ENCODE data around the gene SARDH.
"Not testable (repeated sequence)": the region's sequence is repeated elsewhere in the genome, so short reads cannot be mapped to it uniquely, and the experiment has no call there.

SARDH gene

DNA sequence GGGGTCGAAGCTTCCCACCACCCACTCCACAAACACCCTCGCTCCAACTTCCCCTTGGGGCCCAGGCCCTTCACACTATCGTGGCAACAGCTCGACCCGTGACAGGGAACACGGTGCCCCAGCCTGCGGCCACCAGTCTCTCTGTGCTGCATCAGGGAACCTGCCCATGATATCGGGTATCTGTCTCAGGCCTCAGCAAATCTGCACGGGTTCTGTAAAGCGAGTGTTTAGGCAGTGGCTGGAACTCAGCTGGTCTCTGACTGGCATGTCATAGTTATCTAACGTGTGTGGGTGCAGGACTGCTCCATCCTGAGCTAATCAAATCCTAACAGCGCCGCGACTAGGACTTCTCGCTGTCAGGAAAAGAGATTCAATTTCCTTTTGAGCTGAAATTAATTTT, 59.1 kb downstream of the SARDH start:
- H3F3A ChIP-seq (ENCODE audit: low read depth) = no peaks in the 10 kb centered on the region
- H3K27me3 ChIP-seq (ENCODE audit: insufficient read depth, low read length, poor library complexity, severe bottlenecking) = no peaks in the 10 kb centered on the region
- TF ChIP-seq EZH2phosphoT487 (IDR thresholded peaks at IDR 0.05; ENCODE audit: borderline replicate concordance) = no peak
- TF ChIP-seq CTCF (conservative IDR thresholded peaks at IDR 0.05; ENCODE audit: low read length) = no peak

GRCh38 chr9:133677126-133678010, 60.8 kb downstream of the SARDH start:
- H3K9me3 ChIP-seq (ENCODE audit: insufficient read depth, low read depth, low read length) = no peaks in the 10 kb centered on the region
- H3K79me2 ChIP-seq (ENCODE audit: insufficient read depth, low read length) = no peaks in the 10 kb centered on the region
- H3K36me3 ChIP-seq (ENCODE audit: insufficient read depth, low read length) = no peaks in the 10 kb centered on the region
- peak overlapping the region; percentile 1 for H3K4me3 ChIP-seq (ENCODE audit: low read length, poor library complexity, severe bottlenecking)
- peaks cover 22% of the 10 kb centered on the region for H3K4me1 ChIP-seq (ENCODE audit: insufficient read depth, low read length, poor library complexity, severe bottlenecking)
- TF ChIP-seq CTCF (conservative IDR thresholded peaks at IDR 0.05; ENCODE audit: low read length) = no peak
- no peak for TF ChIP-seq EZH2phosphoT487 (IDR thresholded peaks at IDR 0.05; ENCODE audit: borderline replicate concordance)
- H3F3A ChIP-seq (ENCODE audit: low read depth) = no peaks in the 10 kb centered on the region
- no peaks in the 10 kb centered on the region for H4K20me1 ChIP-seq (ENCODE audit: insufficient read depth, low read length, poor library complexity, severe bottlenecking)
- peak overlapping the region; percentile 55 for H3K9ac ChIP-seq (ENCODE audit: low read depth, low read length, poor library complexity, severe bottlenecking)
- no peaks in the 10 kb centered on the region for H3K9me2 ChIP-seq (replicated peaks; ENCODE audit: low read depth, low read length)
- H3K4me2 ChIP-seq (ENCODE audit: low read depth, low read length, poor library complexity, severe bottlenecking) = peak overlapping the region; percentile 41
- no peak overlapping the region for H2AFZ ChIP-seq (ENCODE audit: low read length)
- H3K27me3 ChIP-seq (ENCODE audit: insufficient read depth, low read length, poor library complexity, severe bottlenecking) = no peaks in the 10 kb centered on the region

More for the DNA sequence above, 59.1 kb downstream of the SARDH start:
- no peaks in the 10 kb centered on the region for H3K9me3 ChIP-seq (ENCODE audit: insufficient read depth, low read depth, low read length)
- H4K20me1 ChIP-seq (ENCODE audit: insufficient read depth, low read length, poor library complexity, severe bottlenecking) = no peaks in the 10 kb centered on the region
- H2AFZ ChIP-seq (ENCODE audit: low read length) = no peak overlapping the region
- no peak overlapping the region for H3K9ac ChIP-seq (ENCODE audit: low read depth, low read length, poor library complexity, severe bottlenecking)
- no peak overlapping the region for H3K4me3 ChIP-seq (ENCODE audit: low read length, poor library complexity, severe bottlenecking)
- no peaks in the 10 kb centered on the region for H3K9me2 ChIP-seq (replicated peaks; ENCODE audit: low read depth, low read length)
- H3K4me2 ChIP-seq (ENCODE audit: low read depth, low read length, poor library complexity, severe bottlenecking) = no peak overlapping the region
- no peaks in the 10 kb centered on the region for H3K36me3 ChIP-seq (ENCODE audit: insufficient read depth, low read length)
- peaks cover 31% of the 10 kb centered on the region for H3K4me1 ChIP-seq (ENCODE audit: insufficient read depth, low read length, poor library complexity, severe bottlenecking)
- H3K79me2 ChIP-seq (ENCODE audit: insufficient read depth, low read length) = no peaks in the 10 kb centered on the region

GRCh38 chr9:133676450-133676849, 61.7 kb downstream of the SARDH start:
- Histone ChIP-seq H3K4me2 (ENCODE audit: low read depth, low read length, poor library complexity, severe bottlenecking) (peak overlapping the region; percentile 41), H3K4me3 (ENCODE audit: low read length, poor library complexity, severe bottlenecking) (no peak overlapping the region), H3K9me2 (replicated peaks; ENCODE audit: low read depth, low read length) (no peaks in the 10 kb centered on the region), H3K9me3 (ENCODE audit: insufficient read depth, low read depth, low read length) (no peaks in the 10 kb centered on the region), H4K20me1 (ENCODE audit: insufficient read depth, low read length, poor library complexity, severe bottlenecking) (no peaks in the 10 kb centered on the region), H3K79me2 (ENCODE audit: insufficient read depth, low read length) (no peaks in the 10 kb centered on the region), H3K4me1 (ENCODE audit: insufficient read depth, low read length, poor library complexity, severe bottlenecking) (peaks cover 22% of the 10 kb centered on the region), H3K9ac (ENCODE audit: low read depth, low read length, poor library complexity, severe bottlenecking) (no peak overlapping the region), H3F3A (ENCODE audit: low read depth) (no peaks in the 10 kb centered on the region), H2AFZ (ENCODE audit: low read length) (no peak overlapping the region), H3K36me3 (ENCODE audit: insufficient read depth, low read length) (no peaks in the 10 kb centered on the region), H3K27me3 (ENCODE audit: insufficient read depth, low read length, poor library complexity, severe bottlenecking) (no peaks in the 10 kb centered on the region)
- TF ChIP-seq CTCF (conservative IDR thresholded peaks at IDR 0.05; ENCODE audit: low read length) (no peak), EZH2phosphoT487 (IDR thresholded peaks at IDR 0.05; ENCODE audit: borderline replicate concordance) (no peak)

GRCh38 chr9:133675796-133676195, 62.4 kb downstream of the SARDH start:
- not testable (repeated sequence) for H4K20me1 ChIP-seq (ENCODE audit: insufficient read depth, low read length, poor library complexity, severe bottlenecking); H3F3A ChIP-seq (ENCODE audit: low read depth); H3K4me2 ChIP-seq (ENCODE audit: low read depth, low read length, poor library complexity, severe bottlenecking); H3K36me3 ChIP-seq (ENCODE audit: insufficient read depth, low read length); H3K9ac ChIP-seq (ENCODE audit: low read depth, low read length, poor library complexity, severe bottlenecking); H3K4me3 ChIP-seq (ENCODE audit: low read length, poor library complexity, severe bottlenecking); H3K79me2 ChIP-seq (ENCODE audit: insufficient read depth, low read length); H3K9me3 ChIP-seq (ENCODE audit: insufficient read depth, low read depth, low read length); H3K9me2 ChIP-seq (replicated peaks; ENCODE audit: low read depth, low read length); H2AFZ ChIP-seq (ENCODE audit: low read length); H3K27me3 ChIP-seq (ENCODE audit: insufficient read depth, low read length, poor library complexity, severe bottlenecking)
- peaks cover 22% of the 10 kb centered on the region for H3K4me1 ChIP-seq (ENCODE audit: insufficient read depth, low read length, poor library complexity, severe bottlenecking)
